Astrocyte (in vitro differentiated cells and primary cell): ENCODE results near the gene PIK3C2G. TPM values are rescaled to one million over a fixed set of nuclear protein-coding genes. Genes with fewer than 3 reads are reported as not detected.

Experiments
- DNase-seq: peaks from one replicate; pipeline ENCODE4 v3.0.0-alpha.2; 2010; ENCODE audit warnings: low read depth
- FAIRE-seq: peaks from 2 replicates; lab custom pipeline; 2011; peaks lifted over from hg19 to GRCh38; lab: Jason Lieb, UNC
- H2AFZ ChIP-seq: 2 replicates; pipeline ENCODE4 v1.6.0; 2012; ENCODE audit warnings: low read depth, low read length, inconsistent platforms
- H3K27ac ChIP-seq: 2 replicates; pipeline ENCODE4 v1.5.1; 2011; ENCODE audit warnings: low read depth, low read length, inconsistent platforms
- H3K27me3 ChIP-seq: 2 replicates; pipeline ENCODE4 v1.6.0; 2011; ENCODE audit warnings: low read length, inconsistent platforms; ENCODE audit not compliant: insufficient read depth
- H3K36me3 ChIP-seq: 2 replicates; pipeline ENCODE4 v1.5.1; 2011; ENCODE audit warnings: low read length, inconsistent platforms; ENCODE audit not compliant: insufficient read depth
- H3K4me1 ChIP-seq: 2 replicates; pipeline ENCODE4 v1.5.1; 2011; ENCODE audit warnings: low read length, inconsistent platforms; ENCODE audit not compliant: insufficient read depth
- H3K4me2 ChIP-seq: 2 replicates; pipeline ENCODE4 v1.6.0; 2012; ENCODE audit warnings: low read length, inconsistent platforms
- H3K4me3 ChIP-seq: 2 replicates; pipeline ENCODE4 v1.5.1; 2011; ENCODE audit warnings: low read depth, mild to moderate bottlenecking, low read length, inconsistent platforms; ENCODE audit not compliant: insufficient read depth
- H3K79me2 ChIP-seq: 2 replicates; pipeline ENCODE4 v1.6.0; 2012; ENCODE audit warnings: mild to moderate bottlenecking, low read length, inconsistent platforms; ENCODE audit not compliant: insufficient read depth
- H3K9ac ChIP-seq: 2 replicates; pipeline ENCODE4 v1.6.0; 2012; ENCODE audit warnings: mild to moderate bottlenecking, low read length, inconsistent platforms
- H3K9me3 ChIP-seq: 2 replicates; pipeline ENCODE4 v1.5.1; 2012; ENCODE audit warnings: low read depth, mild to moderate bottlenecking, low read length, inconsistent platforms; ENCODE audit not compliant: insufficient read depth
- H4K20me1 ChIP-seq: 2 replicates; pipeline ENCODE4 v1.6.0; 2012; ENCODE audit warnings: low read length, inconsistent platforms; ENCODE audit not compliant: insufficient read depth
- H3K27ac Mint-ChIP-seq: one replicate; pipeline ENCODE4 v1.8.0; 2021; ENCODE audit warnings: mild to moderate bottlenecking, mixed read lengths; ENCODE audit not compliant: unreplicated experiment
- H3K27me3 Mint-ChIP-seq: one replicate; pipeline ENCODE4 v1.8.0; 2021; ENCODE audit warnings: low read depth, mixed read lengths; ENCODE audit not compliant: unreplicated experiment
- H3K36me3 Mint-ChIP-seq: one replicate; pipeline ENCODE4 v1.8.0; 2021; ENCODE audit warnings: low read depth, mixed read lengths; ENCODE audit not compliant: unreplicated experiment
- H3K4me1 Mint-ChIP-seq: one replicate; pipeline ENCODE4 v1.8.0; 2021; ENCODE audit warnings: low read depth, mixed read lengths; ENCODE audit not compliant: unreplicated experiment
- H3K4me3 Mint-ChIP-seq: one replicate; pipeline ENCODE4 v1.8.0; 2021; ENCODE audit warnings: mild to moderate bottlenecking, moderate library complexity, mixed read lengths; ENCODE audit not compliant: unreplicated experiment
- H3K9me3 Mint-ChIP-seq: one replicate; pipeline ENCODE4 v1.8.0; 2021; ENCODE audit warnings: mild to moderate bottlenecking, mixed read lengths; ENCODE audit not compliant: unreplicated experiment
- CTCF ChIP-seq: IDR thresholded peaks from 2 replicates; pipeline ENCODE4 v1.5.1; 2011; ENCODE audit warnings: low read depth, mild to moderate bottlenecking, inconsistent platforms, low read length, moderate library complexity; ENCODE audit not compliant: insufficient read depth
- EZH2 ChIP-seq: IDR thresholded peaks from 2 replicates; pipeline ENCODE4 v1.6.1; 2012; ENCODE audit warnings: mild to moderate bottlenecking, low read length, inconsistent platforms; ENCODE audit not compliant: insufficient read depth
- total RNA-seq: library from RNA; stranded (reverse); gene quantifications from 2 replicates; pipeline ENCODE4 v1.2.1, GENCODE V29; 2021

PIK3C2G gene
- total RNA-seq, 1 donor from 2014 or later, result 0.05 TPM

GRCh38 chr12:18327036-18327435, 65.7 kb downstream of the PIK3C2G start:
- Mint-ChIP-seq H3K36me3 (no peaks in the 10 kb centered on the region), H3K4me3 (no peak overlapping the region), H3K27ac (no peak overlapping the region), H3K27me3 (no peaks in the 10 kb centered on the region), H3K9me3 (peaks cover 2% of the 10 kb centered on the region), H3K4me1 (no peaks in the 10 kb centered on the region)
- no peak for TF ChIP-seq EZH2
- TF ChIP-seq CTCF, result no peak
- H3K9me3 ChIP-seq, result no peaks in the 10 kb centered on the region
- DNase-seq, result no peak
- no peak overlapping the region for H3K4me3 ChIP-seq
- no peaks in the 10 kb centered on the region for H4K20me1 ChIP-seq
- no peaks in the 10 kb centered on the region for H3K4me1 ChIP-seq
- H2AFZ ChIP-seq, result no peak overlapping the region
- no peak overlapping the region for H3K9ac ChIP-seq
- FAIRE-seq, result peak; percentile 29
- no peak overlapping the region for H3K27ac ChIP-seq
- H3K27me3 ChIP-seq, result no peaks in the 10 kb centered on the region
- no peak overlapping the region for H3K4me2 ChIP-seq
- H3K79me2 ChIP-seq, result no peaks in the 10 kb centered on the region
- H3K36me3 ChIP-seq, result no peaks in the 10 kb centered on the region

DNA sequence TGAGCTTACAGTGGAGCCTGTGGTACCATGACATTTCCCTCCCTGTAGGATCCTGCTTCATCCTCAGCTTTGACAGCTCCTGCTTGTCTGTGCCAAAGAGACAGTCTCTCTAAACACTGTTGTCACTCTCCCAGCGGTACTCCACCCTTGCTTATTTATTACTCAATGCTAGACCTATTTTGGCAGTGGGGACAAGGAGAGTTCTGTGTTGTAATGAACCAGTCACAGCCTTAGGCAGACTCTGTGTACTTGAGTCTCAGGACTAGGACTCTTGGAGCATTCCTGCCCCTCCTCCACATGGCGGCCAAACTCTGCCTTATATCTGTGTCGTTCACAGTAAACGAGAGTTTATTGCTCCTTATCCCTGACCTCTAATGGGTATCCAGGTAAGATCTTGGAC, 70.9 kb downstream of the PIK3C2G start:
- Histone ChIP-seq H3K27me3 (no peaks in the 10 kb centered on the region), H3K4me3 (no peak overlapping the region), H4K20me1 (no peaks in the 10 kb centered on the region), H3K27ac (no peak overlapping the region), H3K4me1 (no peaks in the 10 kb centered on the region), H3K4me2 (no peak overlapping the region), H3K79me2 (no peaks in the 10 kb centered on the region), H3K9me3 (no peaks in the 10 kb centered on the region), H2AFZ (no peak overlapping the region), H3K9ac (no peak overlapping the region), H3K36me3 (no peaks in the 10 kb centered on the region)
- FAIRE-seq (no peak), DNase-seq (no peak)
- H3K36me3 Mint-ChIP-seq, result no peaks in the 10 kb centered on the region
- no peak overlapping the region for H3K27ac Mint-ChIP-seq
- H3K4me1 Mint-ChIP-seq, result no peaks in the 10 kb centered on the region
- H3K9me3 Mint-ChIP-seq, result no peaks in the 10 kb centered on the region
- no peaks in the 10 kb centered on the region for H3K27me3 Mint-ChIP-seq
- TF ChIP-seq EZH2, result no peak
- no peak for TF ChIP-seq CTCF
- H3K4me3 Mint-ChIP-seq, result no peak overlapping the region

DNA sequence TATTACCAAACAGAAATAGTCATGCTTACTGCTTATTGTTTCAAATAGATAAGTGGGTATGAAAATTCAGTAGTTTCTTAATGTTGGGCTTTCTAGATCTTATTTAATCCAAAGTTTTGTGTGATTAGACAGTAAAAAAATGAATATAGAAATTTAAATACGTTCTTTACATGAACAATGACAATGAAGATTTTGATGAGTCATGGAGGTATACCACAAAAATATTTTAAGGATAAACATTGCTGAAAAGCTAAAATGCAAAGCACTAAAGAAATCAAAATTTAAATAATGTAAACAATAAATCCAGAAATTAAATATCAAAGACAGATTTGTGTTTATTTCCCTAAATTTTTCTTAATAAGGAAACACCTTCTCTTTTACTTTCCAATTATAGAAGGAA, 78.3 kb downstream of the PIK3C2G start:
- H3K4me3 ChIP-seq, result no peak overlapping the region
- H3K27me3 ChIP-seq, result no peaks in the 10 kb centered on the region
- H3K4me3 Mint-ChIP-seq, result no peak overlapping the region
- no peak for TF ChIP-seq CTCF
- TF ChIP-seq EZH2, result no peak
- H3K4me2 ChIP-seq, result no peak overlapping the region
- no peaks in the 10 kb centered on the region for H3K4me1 Mint-ChIP-seq
- H3K4me1 ChIP-seq, result no peaks in the 10 kb centered on the region
- no peak overlapping the region for H2AFZ ChIP-seq
- H3K27me3 Mint-ChIP-seq, result no peaks in the 10 kb centered on the region
- H3K36me3 Mint-ChIP-seq, result no peaks in the 10 kb centered on the region
- no peaks in the 10 kb centered on the region for H3K36me3 ChIP-seq
- H3K79me2 ChIP-seq, result no peaks in the 10 kb centered on the region
- no peak for DNase-seq
- no peaks in the 10 kb centered on the region for H3K9me3 ChIP-seq
- H4K20me1 ChIP-seq, result no peaks in the 10 kb centered on the region
- H3K27ac ChIP-seq, result no peak overlapping the region
- no peak overlapping the region for H3K27ac Mint-ChIP-seq
- no peaks in the 10 kb centered on the region for H3K9me3 Mint-ChIP-seq
- no peak overlapping the region for H3K9ac ChIP-seq
- no peak for FAIRE-seq
